Activated naive CD4-positive, alpha-beta T cell treated with anti-CD3 and anti-CD28 coated beads, Interleukin-2, amount 50 U/mL, for 16 hours (primary cell): ENCODE data around the gene ST8SIA2.

Experiments used
- DNase-seq: peaks from one replicate; pipeline ENCODE4 v3.0.0-alpha.2; 2020

Gene ST8SIA2

DNA sequence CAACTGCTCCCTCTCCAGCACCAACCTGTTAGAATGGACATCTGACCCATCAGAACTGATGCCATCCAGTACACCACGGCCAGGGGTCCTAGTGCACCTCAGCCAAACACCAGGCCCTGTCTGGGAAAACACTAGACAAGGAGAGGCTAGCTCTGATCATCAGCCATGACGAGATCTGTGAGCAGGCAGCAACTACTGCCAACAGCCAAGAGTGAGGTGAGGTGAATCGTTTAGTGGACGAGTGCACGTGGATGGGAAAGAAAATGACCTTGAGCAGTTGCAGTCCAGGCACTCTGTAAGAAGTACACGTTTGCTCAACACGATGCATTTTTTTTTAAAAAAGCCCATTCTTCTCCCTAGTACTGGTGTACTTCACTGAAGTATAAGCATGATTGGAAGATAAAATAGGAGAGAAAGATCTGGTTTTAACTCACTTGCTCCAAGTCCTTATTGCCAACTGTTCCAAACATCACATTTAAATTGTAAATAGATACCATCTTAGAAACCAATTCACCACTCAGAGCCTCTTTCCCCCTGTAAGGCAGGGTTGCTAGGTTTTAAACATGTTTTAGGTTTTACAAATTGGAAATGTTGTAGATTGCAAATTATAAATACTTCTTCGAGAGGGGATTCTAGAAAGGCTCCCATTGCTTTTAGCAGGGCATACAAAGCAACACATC lies 5.7 kb downstream of the ST8SIA2 start:
- no peak for DNase-seq

- DNase-seq = no peak
Observed at GRCh38 chr15:92400573-92400972, 6.9 kb downstream of the ST8SIA2 start.

DNA sequence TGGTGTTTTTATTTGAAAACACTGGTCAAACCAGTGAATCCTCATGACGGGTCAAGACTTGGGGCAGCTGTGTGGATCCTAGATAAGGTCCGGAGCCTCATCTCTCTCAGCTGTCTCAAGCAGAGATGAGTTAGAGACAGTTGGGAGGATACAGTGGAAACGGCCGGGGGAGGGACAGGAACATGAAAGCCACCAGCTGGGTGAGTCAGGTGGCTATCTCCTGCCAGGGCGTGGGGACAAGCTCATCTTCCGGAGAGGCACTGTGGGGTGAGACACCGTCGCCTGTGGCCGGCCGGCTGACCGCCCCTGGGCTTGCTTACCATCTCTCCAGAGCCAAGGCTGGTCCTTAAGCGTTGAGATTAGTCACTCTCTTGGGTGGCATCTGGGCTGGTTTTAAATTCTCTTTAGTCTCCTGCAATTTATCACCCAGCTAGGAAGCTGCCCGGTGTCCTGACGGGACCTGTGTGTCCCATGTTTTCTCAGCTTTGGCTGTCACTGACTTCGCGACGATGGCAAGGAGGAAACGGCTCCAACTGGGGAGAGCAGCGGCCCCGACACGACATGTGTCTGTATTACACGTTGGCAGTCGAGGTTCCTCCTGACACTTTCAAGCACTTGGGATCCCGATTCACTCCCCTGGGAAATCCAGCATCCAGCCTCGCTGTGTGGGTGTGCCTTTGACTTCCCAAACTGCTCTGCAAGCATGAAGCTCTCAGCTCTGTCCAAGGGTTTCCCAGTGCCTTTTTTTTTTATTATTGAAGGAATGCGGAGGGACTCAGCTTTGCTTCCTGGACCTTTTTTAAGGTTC lies 7.5 kb downstream of the ST8SIA2 start:
- no peak for DNase-seq

DNA sequence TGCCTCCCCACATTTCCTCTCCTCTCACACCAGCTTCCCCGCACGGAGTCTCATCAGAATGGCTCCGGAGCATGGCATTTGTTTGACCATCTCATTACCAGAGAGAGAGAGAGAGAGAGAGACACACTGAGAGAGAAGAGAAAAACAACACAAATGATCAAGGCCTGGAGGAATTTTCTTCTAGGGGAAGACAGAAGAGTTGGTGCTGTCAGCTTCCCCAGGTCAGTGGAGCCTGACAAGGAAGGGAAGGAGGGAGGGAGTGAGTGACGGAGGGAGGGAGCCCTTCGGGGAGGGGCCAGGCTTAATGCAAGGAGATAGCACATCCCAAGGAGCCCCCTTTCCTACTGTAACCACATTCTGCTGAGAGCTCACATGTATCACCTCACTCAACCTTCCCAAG lies 9.1 kb downstream of the ST8SIA2 start:
- no peak for DNase-seq

DNA sequence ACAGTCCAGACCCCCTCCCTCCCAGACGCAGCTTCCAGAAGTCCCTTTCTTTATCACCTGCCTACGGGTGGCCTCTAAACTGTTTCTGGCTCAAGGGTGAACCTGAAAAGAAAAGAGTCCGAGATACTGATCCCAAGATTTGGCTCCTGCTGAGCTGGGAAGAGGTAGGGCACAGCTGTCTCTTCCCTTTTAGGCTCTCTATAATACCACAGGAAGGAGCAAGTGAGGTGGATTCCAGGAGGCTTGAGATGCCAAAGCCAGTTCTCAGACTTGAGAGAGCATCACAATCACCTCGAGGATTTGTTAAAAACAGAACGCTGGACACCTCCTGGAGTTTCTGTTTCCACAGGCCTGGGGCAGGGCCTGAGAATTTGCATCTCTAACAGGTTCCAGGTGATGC lies 12.3 kb downstream of the ST8SIA2 start:
- DNase-seq = no peak

GRCh38 chr15:92407321-92407720 lies 13.6 kb downstream of the ST8SIA2 start:
- no peak for DNase-seq

DNA sequence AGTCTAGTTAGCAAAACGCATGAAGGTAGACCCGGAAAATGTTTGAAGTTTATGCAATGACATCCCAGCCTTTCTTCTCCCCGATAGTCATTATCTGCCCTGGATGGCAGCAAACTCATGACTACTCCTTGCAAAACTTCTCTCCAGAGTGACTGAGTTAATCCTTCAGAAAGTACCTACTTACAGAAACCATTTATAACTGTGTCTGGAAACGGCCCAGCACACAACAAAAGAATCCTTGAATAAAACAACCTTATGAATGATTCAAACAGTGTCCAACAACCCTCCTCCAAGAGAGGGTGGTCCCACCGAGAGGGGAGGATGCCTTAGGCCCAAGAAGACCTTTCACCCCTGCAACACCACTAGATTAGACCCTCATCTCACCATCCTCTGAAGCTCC lies 14.2 kb downstream of the ST8SIA2 start:
- DNase-seq = no peak

GRCh38 chr15:92409006-92409405 lies 15.3 kb downstream of the ST8SIA2 start:
- no peak for DNase-seq

GRCh38 chr15:92409521-92409920 lies 15.8 kb downstream of the ST8SIA2 start:
- no peak for DNase-seq

DNA sequence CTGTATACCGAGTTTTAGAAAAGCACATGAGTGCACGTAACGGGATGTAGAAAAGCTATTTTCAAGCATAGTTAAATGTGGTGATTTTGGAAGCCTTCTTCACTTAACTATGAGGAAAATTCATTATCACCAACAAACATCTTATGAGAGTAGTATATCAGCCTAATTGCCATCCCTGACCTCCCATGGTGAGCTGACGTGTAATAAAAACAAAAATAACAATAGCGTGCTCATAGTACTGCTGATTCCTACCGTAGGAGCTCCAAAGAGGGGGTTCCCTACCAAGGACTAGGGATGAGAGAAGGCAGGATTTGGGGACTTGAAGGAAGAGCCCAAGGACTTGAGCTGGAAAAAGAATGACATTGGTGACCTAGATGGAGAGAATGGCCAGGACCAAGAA lies 16.9 kb downstream of the ST8SIA2 start:
- DNase-seq = no peak

GRCh38 chr15:92411256-92411655 lies 17.6 kb downstream of the ST8SIA2 start:
- no peak for DNase-seq

DNA sequence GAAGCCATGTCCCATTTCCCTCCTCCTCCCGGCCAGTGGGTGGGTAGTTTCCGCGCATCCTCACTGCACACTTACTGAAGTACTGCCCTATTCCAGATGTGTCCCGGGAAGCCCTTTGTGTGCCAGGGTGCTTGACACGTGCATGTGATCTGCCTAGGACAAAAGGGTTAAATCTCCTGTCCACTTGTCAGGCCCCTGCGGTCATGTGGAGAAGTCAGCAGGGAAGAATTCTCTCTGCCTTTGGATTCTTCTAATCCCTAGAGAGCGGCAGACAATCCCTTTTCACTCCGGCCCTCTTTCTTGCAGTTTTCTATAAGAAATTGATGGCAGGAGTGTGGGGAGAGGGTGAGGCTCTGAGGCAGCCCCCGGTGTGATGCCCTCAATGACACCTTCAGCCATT lies 19.8 kb downstream of the ST8SIA2 start:
- DNase-seq = no peak

DNA sequence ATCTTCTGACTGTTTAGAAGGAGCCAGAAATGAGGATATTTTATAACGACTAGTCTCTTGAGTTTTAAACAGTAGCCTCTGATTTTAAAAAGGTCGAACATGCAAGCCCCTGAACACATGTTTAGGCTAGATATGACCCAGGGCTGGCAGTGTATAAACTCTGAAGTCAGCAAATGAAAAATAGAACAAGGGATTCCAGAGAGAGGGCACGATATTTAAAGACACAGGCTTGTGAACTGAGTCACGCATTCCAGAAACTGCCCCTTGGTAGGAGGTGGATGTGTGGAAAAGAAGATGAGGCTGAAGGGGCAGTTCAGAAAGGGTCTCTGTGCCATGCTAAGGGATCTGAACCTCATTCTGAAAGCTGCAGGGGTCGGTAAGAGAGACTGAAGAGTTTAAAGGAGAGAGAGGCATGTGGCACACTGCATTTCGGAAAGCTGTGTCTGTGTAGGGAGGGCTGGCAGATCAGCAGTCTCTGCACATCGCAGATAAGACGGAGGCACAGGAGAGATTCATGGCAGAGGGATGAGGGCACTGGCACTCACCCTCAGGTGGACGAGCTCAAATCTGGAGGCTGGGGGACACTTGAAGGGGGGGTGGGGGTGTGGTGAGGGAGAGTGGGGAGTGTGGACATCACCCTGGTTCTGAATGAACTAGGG lies 22.1 kb downstream of the ST8SIA2 start:
- no peak for DNase-seq

GRCh38 chr15:92416557-92416956 lies 22.9 kb downstream of the ST8SIA2 start:
- DNase-seq = no peak

GRCh38 chr15:92417716-92418115 lies 24.0 kb downstream of the ST8SIA2 start:
- no peak for DNase-seq

- no peak for DNase-seq
Observed at GRCh38 chr15:92418864-92419263, 25.2 kb downstream of the ST8SIA2 start.

GRCh38 chr15:92421976-92422375 lies 28.3 kb downstream of the ST8SIA2 start:
- DNase-seq = no peak

GRCh38 chr15:92425578-92426225 lies 32.0 kb downstream of the ST8SIA2 start:
- no peak for DNase-seq

GRCh38 chr15:92429378-92430068 lies 35.8 kb downstream of the ST8SIA2 start:
- DNase-seq = no peak

GRCh38 chr15:92430069-92430440 lies 36.4 kb downstream of the ST8SIA2 start:
- no peak for DNase-seq

GRCh38 chr15:92435145-92435544 lies 41.5 kb downstream of the ST8SIA2 start:
- DNase-seq = no peak

GRCh38 chr15:92438471-92438870 lies 44.8 kb downstream of the ST8SIA2 start:
- no peak for DNase-seq

GRCh38 chr15:92443381-92443780 lies 49.7 kb downstream of the ST8SIA2 start:
- DNase-seq = no peak
